ENCODE results near the gene SH3BP5.

Gene SH3BP5

DNA sequence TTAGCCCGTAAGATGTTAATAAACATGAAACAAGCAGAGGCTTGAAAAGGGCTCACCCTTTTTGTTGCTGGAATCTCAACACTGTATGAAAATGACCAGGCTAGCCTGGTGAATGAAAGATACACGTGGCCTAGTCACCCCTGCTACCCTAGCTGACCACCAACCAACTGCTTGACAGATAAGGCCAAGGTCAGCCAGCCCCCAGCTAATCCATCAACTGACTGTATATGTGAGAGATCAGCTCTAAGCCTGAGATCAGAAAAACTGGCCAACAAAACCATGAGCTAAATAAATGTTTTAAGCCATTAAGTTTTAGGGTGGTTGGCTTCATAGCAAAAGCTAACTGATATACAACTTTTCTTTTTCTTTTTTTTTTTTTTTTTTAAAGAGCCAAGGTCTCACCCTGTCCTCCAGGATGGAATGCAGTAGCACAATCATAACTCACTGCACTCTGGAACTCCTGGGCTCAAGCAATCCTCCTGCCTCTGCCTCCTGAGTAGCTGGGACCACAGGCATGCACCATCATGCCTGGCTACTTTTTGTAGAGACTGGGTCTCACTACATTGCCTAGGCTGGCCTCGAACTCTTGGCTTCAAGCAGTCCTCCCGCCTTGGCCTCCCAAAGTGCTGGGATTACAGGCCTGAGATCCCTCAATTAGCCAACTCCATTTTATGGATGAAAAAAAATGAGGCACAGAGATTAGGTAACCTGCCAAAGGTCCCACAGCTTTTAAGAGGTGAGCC is 34.6 kb downstream of the SH3BP5 start:
- DNase-seq (ENCODE audit: low spot score), result no peak

DNA sequence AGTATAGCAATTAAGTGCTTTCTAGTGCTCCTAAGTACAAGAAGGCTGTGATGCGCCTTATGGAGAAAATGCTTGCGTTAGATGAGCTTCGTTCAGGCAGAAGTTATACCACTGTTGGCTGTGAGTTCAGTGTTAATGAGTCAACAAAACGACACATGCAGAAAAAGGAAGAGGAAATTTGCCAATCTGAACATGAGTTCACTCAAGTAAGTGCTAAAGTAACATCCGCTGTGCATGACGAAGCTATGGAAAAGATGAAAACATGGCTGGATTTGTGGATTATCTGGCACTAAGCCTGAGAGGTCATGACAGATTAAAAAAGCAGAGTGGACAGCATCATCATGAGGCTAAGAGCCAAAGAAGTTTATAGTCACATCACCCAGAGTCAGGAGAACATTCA is 36.9 kb downstream of the SH3BP5 start:
- DNase-seq (ENCODE audit: low spot score), result peak; percentile 63

DNA sequence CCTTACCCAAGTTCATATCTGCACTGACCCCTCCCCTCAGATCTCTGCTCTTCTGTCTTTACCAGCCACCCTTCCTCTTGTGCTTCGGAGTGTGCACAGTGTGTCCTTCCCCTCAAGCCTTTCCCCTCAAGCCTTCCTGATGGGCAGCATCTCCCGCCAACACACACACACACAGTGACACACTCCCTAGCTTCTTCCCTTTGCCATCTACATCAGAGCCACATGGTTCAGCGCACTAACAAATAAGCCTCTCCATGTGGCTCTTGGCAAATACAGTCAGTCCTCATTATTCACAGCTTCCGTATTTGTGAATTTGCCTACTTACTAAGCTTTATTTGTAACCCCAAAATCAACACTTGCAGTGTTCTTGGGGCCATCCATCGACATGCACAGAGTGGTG is 37.5 kb downstream of the SH3BP5 start:
- no peak for DNase-seq (ENCODE audit: low spot score)

DNA sequence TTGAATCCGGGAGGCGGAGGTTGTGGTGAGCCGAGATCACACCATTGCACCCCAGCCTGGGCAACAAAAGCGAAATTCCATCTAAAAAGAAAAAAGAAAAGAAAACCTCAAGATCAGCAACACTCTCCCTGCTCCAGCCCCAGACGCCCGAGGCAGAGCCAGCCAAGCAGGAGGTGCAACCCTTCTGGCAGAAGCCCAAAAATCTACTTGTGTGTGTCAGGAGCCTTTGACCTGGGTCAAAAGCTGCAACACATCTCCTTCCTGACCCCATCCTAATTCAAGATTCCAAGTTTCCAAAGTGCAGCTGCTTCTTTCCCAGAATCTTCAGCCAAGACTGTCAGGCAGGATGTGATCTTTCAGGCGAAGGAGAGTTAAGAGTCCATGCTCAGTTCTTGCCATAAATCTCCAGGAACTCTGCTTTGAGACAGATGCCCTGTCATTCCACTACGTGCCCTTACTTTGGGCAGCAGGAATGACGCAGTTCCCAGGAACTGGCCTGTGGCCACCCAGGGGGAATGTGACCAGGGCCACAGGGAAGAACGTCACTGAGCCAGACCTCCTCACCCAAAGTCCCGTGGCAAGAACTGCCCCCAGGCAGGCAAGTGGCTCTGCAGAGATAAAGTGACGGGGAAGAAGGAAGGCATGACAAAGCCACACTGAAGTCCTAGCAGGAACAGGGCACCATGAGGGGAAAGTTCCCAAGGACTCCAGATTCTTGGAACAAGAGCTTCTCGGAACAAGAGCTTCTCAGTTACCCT is 39.4 kb downstream of the SH3BP5 start:
- DNase-seq (ENCODE audit: low spot score), result no peak

DNA sequence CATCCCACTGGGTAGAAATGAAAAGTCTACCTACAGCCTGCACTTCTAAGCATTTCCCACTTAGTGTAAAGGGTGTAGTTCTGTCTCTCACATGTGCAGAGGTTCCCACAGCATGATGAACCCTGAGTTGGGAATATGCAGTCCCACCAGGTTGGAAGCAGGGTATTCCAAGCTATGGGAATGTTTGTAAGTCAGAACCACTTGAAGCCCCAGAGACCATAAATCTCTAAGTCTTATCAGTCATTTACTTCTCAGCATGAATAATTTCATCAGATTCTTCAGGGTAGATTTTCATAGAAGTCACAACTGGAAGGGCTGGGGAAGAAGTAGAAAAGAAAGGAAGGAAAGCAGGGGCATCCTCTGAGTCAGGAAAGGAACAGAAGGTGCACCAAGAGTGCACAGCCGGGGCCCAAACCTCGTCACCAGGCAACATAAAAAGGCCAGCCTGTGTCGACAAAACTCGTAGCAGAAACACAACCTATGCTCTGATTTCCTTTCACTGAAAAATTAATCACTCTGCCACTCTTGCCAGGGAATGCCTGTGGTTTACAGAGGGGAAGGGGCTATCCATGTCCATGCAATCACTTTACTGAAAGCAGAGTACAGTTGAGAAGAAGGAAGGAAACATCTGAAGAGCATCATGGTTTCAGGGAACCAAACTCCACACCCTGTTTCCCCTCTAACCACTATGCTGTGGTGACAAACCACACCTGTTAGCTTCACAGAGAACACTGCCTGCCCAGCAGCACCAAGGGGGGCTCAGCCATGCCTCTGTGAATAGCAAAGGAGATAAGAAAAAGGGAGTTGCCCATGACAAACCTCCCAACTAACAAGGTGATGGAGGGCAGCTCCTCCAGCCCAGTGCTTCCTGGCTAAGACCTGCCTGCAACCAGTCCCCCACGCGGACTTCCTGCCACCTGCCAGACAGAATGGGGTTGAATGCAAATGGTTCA is 40.5 kb downstream of the SH3BP5 start:
- no peak for DNase-seq (ENCODE audit: low spot score)

DNA sequence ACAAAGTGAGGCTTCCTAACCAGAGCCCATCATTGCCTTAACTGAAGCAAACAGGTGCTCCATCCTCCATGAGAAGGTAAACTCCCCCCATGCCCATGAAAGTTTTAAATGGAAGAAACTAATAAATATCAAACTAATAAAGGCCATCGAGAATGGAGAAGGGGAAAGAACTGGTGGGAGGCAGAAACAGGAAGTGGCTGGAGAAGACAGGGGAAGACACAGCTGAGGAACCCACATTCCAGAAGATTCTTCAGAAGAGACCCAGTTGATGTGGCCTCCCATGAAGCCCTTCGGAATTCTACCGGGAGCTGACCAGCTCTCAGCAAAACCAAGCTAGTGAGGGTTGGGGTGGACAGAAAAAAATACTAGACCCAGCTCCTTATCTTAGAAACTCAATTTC is 41.6 kb downstream of the SH3BP5 start:
- DNase-seq (ENCODE audit: low spot score), result no peak

DNA sequence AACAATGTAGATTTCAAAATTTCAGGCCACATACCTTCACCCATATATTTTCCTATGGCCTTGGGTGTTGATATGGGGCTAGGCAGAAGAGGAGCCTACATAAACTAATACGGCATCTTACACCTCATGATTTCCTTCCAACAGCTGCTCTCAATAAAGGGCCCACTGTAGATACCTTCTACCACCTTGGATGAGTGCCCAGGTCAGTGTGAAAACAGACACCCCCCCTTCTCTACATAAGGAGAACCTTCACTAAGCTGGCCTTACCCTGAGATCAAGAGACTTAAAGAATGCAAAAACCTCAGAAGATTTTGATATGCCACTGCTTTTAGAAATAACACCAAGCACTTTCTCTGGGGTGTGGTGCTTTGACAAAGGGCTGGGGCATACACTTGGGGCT is 42.7 kb downstream of the SH3BP5 start:
- no peak for DNase-seq (ENCODE audit: low spot score)

DNA sequence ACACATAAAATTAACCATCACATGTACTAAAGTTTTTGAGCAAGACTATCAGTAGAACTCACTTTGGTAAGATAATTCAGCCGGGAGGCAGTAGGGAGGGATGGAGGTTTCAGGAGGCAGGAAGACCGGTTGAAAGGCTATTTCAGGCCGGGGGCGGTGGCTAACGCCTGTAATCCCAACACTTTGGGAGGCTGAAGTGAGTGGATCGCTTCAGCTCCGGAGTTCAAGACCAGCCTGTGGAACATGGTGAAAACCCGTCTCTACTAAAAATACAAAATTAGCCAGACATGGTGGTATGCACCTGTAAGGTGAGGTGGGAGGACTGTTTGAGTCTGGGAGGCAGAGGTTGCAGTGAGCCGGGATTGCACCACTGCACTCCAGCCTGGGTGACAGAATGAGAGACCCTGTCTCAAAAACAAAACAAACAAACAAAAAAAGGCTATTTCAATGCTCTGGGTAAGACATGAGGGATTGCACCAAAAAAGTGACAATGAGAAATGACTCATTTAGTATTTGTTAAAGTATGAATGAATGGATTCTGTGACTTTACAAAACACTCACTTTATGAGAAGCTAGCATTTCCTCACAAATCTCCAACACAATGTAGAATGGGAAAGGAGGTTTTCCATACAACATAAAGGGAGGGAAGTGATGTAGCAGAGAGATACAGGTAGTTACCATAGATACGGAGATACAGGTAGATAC is 43.9 kb downstream of the SH3BP5 start:
- DNase-seq (ENCODE audit: low spot score), result no peak

DNA sequence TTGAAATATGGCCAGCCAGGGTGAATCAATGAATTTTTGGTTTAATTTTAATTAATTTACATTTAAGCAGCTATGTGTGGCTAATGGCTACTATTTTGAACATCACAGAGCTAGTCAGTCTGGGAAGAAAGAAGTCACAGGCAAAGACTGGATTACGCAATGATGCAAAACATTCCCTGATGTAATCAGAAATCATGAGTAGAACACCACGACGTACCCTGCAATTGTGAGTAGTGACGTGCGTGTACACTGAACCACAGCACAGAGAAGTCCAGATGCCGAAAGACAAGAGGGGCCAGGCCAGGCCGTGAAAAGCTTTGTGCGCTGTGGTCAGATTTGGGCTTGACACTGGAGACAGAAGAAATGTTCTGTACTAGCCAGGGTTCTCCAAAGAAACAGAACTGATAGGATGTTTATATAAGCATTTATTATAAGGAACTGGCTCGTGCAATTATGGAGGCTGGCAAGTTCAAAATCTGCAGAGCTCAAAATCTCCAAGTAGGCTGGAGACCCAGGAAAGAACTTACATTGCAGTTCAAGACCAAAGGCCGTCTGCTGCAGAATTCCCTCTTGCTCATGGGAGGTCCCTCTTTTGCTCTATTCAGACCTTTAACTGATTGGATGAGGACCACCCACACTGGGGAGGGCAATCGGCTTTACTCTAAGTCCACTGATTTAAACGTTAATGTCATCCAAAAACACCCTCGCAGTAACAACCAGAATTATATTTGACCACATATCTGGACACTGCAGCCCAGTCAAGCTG is 44.6 kb downstream of the SH3BP5 start:
- no peak for DNase-seq (ENCODE audit: low spot score)

DNA sequence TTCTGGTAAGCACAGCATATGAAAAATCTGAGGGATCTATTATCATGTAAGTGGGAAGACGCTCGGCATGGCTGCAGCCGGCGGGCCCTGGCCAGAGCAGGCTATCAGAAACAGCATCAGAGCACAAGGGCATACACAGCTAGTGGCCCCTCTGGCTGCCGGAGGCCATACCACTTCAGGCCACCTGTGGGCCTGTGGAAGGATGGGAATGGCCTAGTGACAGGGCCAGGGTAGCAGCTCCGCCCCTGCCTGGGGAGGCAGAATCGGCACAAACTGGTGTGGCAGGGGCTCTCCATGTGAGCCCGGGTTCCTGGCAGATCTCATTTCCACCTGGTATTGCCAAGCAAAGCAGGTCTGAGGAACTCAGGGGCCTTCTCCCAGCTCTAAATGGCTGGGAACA is 46.4 kb downstream of the SH3BP5 start:
- DNase-seq (ENCODE audit: low spot score), result no peak

DNA sequence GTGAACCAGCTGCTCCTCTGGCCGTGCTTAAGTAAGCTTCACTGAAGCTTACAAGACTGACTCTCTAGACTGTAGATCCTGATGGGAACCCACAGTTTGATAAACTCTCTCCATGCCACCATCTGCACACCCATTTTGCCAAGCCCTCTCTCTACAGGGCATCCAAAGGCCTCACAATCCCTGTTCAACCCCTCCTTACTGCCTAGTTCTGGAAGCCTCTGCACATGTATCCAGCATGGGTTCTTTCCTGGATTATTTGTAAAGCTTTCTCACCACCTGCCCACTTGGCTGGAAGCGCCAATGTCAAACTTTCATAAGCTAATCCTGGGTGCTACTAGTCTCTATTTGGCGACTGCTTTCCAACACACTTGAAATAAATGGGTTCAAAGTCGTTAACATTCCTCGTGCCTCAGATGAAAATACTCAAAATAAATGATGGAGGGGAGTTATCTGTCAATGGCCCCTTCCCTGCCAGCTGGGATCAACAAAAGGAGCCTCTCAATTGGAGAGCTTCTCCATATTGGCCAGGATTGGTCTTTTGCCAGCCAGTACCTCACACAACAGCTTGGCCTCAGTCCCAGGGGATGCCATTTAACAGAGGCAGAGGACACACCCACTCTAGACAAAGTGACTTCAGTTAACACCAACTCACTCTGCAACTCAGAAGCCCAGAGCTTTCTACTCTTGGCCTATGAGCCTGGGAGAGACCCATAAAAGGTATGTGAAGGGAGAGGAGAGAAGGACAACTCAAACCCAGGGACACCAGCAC is 48.1 kb downstream of the SH3BP5 start:
- DNase-seq (ENCODE audit: low spot score), result peak; percentile 58

DNA sequence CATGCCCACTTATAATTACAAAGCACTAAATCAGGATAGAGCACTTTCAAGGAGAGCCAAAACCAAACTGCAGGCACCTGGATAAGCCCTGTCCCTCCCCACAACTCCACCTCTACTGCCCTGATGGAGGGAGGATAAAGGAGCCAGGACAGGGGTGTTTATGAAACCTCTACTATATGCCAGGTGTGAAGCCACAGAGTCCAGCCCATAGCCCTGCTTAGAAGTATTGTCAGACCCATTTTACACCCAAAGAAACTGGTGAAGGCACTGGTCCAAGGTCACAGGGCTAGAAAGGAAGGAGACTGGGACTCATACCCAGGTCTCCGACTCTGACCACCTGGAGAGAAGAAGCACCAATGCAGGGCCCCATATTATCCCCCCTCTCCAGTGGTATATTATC is 48.7 kb downstream of the SH3BP5 start:
- no peak for DNase-seq (ENCODE audit: low spot score)

DNA sequence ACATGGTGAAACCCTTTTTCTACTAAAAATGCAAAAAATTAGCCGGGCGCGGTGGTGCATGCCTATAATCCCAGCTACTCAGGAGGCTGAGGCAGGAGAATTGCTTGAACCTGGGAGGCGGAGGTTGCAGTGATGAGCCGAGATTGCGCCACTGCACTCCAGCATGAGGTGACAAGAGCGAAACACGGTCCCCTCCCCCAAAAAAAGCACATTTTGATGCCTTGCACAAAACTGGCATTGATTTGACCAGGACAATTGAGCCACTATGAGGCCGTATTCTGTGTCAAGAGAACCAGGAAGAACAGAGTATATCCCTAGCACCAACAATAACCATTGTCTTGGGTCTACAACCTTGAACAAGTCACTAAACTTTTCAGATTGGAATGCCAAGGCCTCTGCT is 50.6 kb downstream of the SH3BP5 start:
- peak; percentile 96 for DNase-seq (ENCODE audit: low spot score)

DNA sequence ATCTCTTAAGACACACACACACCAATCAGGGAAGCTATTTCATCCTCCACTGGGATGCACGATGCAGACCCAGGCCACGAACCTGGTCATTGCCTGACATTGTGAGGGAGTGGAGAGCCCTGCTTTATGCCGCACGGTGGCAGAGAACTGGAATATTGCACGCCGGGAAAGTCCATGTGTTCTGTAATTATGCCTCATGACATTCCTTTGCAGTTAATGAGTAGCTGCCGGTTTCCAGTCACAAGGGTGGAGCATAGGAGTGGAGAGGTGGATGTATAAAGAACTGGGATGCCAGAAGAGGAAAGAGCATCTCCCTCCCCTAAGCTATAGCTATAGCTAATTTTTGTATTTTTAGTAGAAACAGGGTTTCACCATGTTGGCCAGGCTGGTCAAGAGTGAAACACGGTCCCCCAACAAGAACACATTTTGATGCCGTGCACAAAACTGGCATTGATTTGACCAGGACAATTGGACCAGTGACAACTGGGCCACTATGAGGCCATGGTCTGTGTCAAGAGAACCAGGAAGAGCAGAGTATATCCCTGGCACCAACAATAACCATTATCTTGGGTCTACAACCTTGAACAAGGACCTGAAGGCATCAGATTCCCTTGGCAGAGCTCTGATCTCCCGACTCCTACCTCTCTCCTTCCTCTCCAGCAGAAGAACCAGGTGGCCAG is 51.4 kb downstream of the SH3BP5 start:
- peak; percentile 79 for DNase-seq (ENCODE audit: low spot score)

DNA sequence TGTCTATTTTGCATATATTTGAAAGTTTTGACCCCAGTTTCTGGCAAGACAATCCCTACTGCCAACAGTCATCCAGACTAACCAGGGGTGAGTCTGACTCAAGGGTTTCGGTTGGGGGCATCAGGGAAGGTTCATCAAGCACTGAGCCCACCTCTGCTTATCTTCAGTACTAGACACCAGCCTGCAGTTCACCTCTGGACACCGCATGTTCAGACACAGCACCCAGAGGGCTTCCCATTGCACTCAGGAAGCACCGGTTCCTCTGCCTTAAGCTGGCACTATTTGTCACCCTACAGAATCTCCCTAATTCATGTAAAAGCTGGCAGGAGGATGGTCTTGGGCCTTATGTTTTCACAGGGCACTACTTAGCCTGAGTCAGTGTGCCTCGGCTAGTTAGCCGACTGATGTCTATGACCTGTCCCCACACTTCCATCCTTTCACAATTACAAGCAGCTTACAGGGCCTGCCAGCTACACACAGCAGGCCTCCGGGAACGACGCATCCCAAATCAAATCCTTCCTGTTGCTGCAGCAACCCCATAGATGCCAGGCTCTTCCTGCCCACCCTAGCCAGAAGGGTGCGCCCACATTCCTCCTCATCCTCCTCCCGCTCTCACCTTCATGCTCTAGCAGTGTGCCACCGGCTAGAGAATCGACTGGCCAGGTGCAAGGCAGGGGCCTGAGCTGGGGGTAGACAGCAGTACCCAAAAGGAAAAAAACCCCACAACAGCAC is 52.5 kb downstream of the SH3BP5 start:
- DNase-seq (ENCODE audit: low spot score), result no peak

DNA sequence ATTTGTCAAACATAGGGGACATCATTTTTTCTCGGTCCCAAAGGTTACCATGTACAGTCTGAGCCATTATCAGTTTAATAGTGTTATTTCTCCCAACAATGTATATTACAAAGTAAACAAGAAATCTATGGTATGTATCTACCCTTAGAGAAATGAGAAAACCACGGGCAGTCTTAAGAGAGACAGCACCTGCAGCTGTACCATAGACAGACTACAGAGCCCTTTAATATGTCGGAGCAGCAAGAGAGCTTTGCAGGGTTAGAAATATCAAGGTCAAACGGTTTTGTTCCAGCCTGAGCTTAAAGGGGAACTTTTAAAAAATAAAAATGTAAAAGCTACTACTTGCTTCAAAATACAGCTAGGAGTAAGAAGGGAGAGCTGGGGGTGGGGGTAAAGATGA is 53.2 kb downstream of the SH3BP5 start:
- DNase-seq (ENCODE audit: low spot score), result no peak

DNA sequence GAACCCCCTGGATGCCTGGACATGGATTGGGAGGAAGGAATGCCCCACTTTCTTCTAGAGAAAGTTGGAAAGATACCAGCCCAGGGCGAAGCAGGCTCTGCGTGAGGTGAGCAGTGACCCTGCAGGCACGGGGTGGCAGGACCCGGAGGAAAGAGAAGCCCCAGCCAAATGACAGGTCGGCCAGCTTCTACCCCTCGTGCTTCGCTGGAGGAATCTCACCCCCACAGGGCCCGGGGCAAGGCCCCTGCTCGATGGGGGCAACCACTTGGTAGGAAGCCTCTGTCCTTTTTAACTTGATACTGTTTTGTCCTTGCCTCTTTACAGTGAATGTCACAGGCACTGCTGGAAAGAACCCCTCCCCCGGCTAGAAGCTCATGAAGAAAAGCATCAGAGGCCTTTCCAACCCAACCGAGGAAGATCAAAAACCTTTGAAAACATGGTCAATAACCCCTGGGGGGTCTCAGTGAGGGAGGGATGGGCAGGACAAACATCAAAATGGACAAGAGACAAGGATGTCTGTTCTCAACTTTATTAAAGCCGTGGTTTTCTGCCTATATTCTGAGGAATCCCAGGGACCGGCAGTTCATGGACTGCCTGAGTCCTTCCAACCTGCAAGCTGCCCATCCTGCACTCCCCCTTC is 54.4 kb downstream of the SH3BP5 start:
- DNase-seq (ENCODE audit: low spot score), result no peak

DNA sequence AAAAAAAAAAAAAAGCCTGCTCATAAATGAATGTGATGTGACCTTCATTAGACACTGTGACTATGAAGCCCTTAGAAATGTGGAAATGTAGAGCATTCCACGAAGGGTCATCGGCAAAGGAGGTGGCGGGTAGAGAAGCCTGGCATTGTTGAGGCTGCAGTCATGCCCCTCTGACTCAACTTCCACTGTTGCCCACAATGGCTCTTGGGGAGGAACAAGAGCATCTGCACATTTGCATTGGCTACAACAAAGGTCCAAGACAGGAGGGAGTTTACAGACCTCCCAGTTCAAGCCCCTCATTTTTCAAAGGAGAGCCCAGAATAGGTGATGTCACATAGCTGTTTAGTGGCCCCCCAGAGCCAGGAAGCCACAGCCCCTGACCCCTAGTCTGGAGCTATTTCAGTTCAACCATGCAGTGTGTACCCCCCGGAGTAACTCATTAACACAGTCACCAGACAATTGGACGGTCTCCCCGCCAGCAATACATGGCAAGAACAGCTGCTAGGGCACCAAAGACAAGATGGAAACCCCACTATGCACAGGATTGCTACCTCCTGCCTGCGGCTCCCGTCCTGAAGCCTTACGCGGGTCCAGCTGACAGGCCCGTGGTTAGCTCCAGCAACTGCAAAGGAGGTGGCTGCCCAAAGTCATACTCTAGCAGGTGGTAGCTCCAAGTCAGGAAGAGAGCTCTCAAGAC is 56.2 kb downstream of the SH3BP5 start:
- DNase-seq (ENCODE audit: low spot score), result no peak
